Natural killer cell (primary cell): Measurements from ENCODE around the gene ING3. TPM values are rescaled to one million over a fixed set of nuclear protein-coding genes. Genes with fewer than 3 reads are reported as not detected.
A peak's percentile ranks its signal among the peaks of the same experiment; 100 is the strongest.

Source experiments
- ATAC-seq, 3 donors: fragments of 150-1000 bp in 2 of 3; fragments of 200-7000 bp in 1 of 3; cut with Tn5 transposase; 1 replicate in 1 of 3; 2 replicates in 2 of 3; pipeline ENCODE4 v1.10.0; 2021; ENCODE audit warnings: mild to moderate bottlenecking in 2 of 3, moderate library complexity in 2 of 3
- DNase-seq, 2 donors: peaks; one replicate each; pipeline versions ENCODE4 v3.0.0 to v3.0.0-alpha.2; 2013 to 2021; ENCODE audit warnings: mixed read lengths in 1 of 2
- H3K27ac ChIP-seq: one replicate; pipeline ENCODE4 v1.5.1; 2013; ENCODE audit warnings: mild to moderate bottlenecking, low read length
- H3K27me3 ChIP-seq: one replicate; pipeline ENCODE4 v1.6.1; 2013; ENCODE audit warnings: low read length; ENCODE audit not compliant: control insufficient read depth, insufficient read depth
- H3K36me3 ChIP-seq: one replicate; pipeline ENCODE4 v1.6.1; 2013; ENCODE audit warnings: low read length; ENCODE audit not compliant: control insufficient read depth, insufficient read depth
- H3K4me1 ChIP-seq: one replicate; pipeline ENCODE4 v1.6.1; 2013; ENCODE audit warnings: low read length; ENCODE audit not compliant: control insufficient read depth, insufficient read depth
- H3K4me3 ChIP-seq: one replicate; pipeline ENCODE4 v1.5.1; 2013; ENCODE audit warnings: low read length
- H3K9me3 ChIP-seq: one replicate; pipeline ENCODE4 v1.6.1; 2013; ENCODE audit warnings: low read length; ENCODE audit not compliant: control insufficient read depth, insufficient read depth
- H3K27ac Mint-ChIP-seq, 2 donors: one replicate each; pipeline ENCODE4 v1.8.0; 2022; ENCODE audit warnings: mild to moderate bottlenecking in 2 of 2, mixed read lengths in 2 of 2, moderate library complexity in 1 of 2
- H3K27me3 Mint-ChIP-seq, 2 donors: one replicate each; pipeline ENCODE4 v1.8.0; 2022; ENCODE audit warnings: low read depth in 2 of 2, mixed read lengths in 2 of 2
- H3K36me3 Mint-ChIP-seq: one replicate; pipeline ENCODE4 v1.8.0; 2022; ENCODE audit warnings: mixed read lengths
- H3K4me1 Mint-ChIP-seq, 2 donors: one replicate each; pipeline ENCODE4 v1.8.0; 2022; ENCODE audit warnings: mixed read lengths in 2 of 2
- H3K4me3 Mint-ChIP-seq: one replicate; pipeline ENCODE4 v1.8.0; 2022; ENCODE audit warnings: mild to moderate bottlenecking, moderate library complexity, mixed read lengths
- H3K9me3 Mint-ChIP-seq, 2 donors: one replicate each; pipeline ENCODE4 v1.8.0; 2022; ENCODE audit warnings: mixed read lengths in 2 of 2
- CTCF ChIP-seq: fragments of 200-600 bp; IDR thresholded peaks from one replicate; pipeline ENCODE4 v1.8.0; 2022; ENCODE audit warnings: antibody characterized with exemption
- WGBS: methylation state at CpG from one replicate; pipeline ENCODE4 v1.1.7; 2013; ENCODE audit warnings: missing lambda C conversion rate; ENCODE audit not compliant: insufficient coverage; 5-methylcytosine and 5-hydroxymethylcytosine counted together
- intact Hi-C: fragments of 100-400 bp; cut with micrococcal nuclease; formaldehyde crosslinking; loops from one replicate; pipeline ENCODE4 v1.14.2; 2022
- total RNA-seq, 4 donors: library from RNA; stranded (reverse); fragments of 120-200 nt in 1 of 4; gene quantifications; one replicate each; pipeline versions ENCODE4 v1.2.3 to v1.2.4, GENCODE V29; 2013 to 2022

The ING3 gene
- total RNA-seq, 3 donors from 2014 or later (not counting 1 experiment from before 2014, with no cell fraction given): 45.7 to 56.2 (median 50.1) TPM

- 2% methylated on average over 27 of the region's 27 CpGs for WGBS
- no peaks in the 10 kb centered on the region for H3K9me3 Mint-ChIP-seq
- peak; percentile 25 to 45 for DNase-seq
- ATAC-seq: peak; percentile 60 to 66 (median 65)
- no peaks in the 10 kb centered on the region for H3K9me3 ChIP-seq
- TF ChIP-seq CTCF: no peak
- peak within 1 kb of the TSS in 1 of 2 donors; percentile 14 for H3K27ac Mint-ChIP-seq
- H3K36me3 ChIP-seq: no peaks in the 10 kb centered on the region
- H3K27me3 Mint-ChIP-seq: peaks cover 36 to 56% of the 10 kb centered on the region in 2 donors
- H3K27ac ChIP-seq: no peak within 1 kb of the TSS
- peak within 1 kb of the TSS; percentile 33 for H3K4me3 ChIP-seq
- peak within 1 kb of the TSS; percentile 85 for H3K4me3 Mint-ChIP-seq
- H3K27me3 ChIP-seq: peaks cover 28% of the 10 kb centered on the region
- intact Hi-C loops: loop anchor here (10.0 kb wide), 2 partner anchors 64 to 556 kb away; no protein-coding TSS in a partner anchor
- peaks cover 22 to 26% of the 10 kb centered on the region in 2 donors for H3K4me1 Mint-ChIP-seq
- H3K36me3 Mint-ChIP-seq: no peaks in the 10 kb centered on the region
- peaks cover 13% of the 10 kb centered on the region for H3K4me1 ChIP-seq
Observed at GRCh38 chr7:120988591-120989256, 38.1 kb downstream of the ING3 start, which contains the start of gene CPED1. CPED1 (plus strand) TSS chr7:120988711; CDS start chr7:120989622, 911 bp downstream.

DNA sequence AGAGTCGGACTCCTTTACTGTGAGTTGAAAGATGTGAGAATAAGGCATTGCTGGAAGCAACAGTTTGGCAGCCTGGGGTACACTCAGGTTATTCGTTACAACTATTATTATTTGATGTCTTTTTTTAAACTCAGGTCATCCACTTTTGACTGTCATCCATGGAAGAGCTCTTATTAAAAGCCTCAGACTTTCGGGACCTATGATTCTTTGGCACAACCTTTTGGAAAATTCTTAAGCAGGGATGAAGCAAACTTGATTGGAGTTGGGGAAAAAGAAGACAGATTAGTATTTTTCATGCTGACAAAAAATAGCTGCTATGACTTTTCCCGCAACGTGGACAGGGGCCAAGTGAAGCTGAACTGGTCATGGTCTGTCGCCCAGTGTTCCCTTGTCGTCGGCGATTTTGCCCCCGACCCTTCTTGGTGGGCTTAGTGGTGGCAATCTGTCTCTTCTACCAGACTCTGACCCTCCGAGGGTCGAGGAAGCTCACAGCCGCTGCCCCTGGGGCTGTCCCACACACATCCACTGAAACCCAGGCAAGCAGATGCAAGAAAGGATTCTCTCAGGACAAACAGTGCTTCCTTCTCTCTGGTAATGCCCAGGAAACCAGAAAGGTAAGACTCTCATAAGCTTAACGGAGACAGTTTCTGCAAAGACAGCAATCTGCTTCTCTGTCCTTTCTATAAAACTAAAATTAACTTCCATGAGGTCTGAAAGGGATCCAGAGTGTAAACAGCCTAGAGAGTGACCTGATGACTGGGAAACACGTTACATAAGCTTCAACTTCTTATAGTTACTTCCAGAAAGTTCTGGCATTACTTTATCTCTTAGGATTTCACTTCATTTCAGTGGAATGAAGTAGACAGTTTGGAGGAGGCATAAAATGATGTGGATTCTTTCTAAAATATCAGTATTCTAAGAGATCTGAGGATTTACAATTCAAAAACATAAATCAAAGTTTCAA is 39.0 kb downstream of the ING3 start:
- Histone ChIP-seq H3K4me1 (peaks cover 13% of the 10 kb centered on the region), H3K4me3 (no peak overlapping the region), H3K27ac (no peak overlapping the region), H3K36me3 (no peaks in the 10 kb centered on the region), H3K9me3 (no peaks in the 10 kb centered on the region), H3K27me3 (peaks cover 28% of the 10 kb centered on the region)
- Mint-ChIP-seq H3K4me1 (peaks cover 22 to 26% of the 10 kb centered on the region in 2 donors), H3K36me3 (no peaks in the 10 kb centered on the region), H3K9me3 (no peaks in the 10 kb centered on the region), H3K27ac (no peak overlapping the region), H3K4me3 (peak overlapping the region; percentile 85), H3K27me3 (peaks cover 33 to 58% of the 10 kb centered on the region in 2 donors)
- ATAC-seq (no peak), DNase-seq (no peak)
- intact Hi-C loops: loop anchor here (10.0 kb wide), 2 partner anchors 65 to 555 kb away; no protein-coding TSS in a partner anchor
- 31% methylated on average over 13 of the region's 15 CpGs for WGBS
- TF ChIP-seq CTCF: no peak

DNA sequence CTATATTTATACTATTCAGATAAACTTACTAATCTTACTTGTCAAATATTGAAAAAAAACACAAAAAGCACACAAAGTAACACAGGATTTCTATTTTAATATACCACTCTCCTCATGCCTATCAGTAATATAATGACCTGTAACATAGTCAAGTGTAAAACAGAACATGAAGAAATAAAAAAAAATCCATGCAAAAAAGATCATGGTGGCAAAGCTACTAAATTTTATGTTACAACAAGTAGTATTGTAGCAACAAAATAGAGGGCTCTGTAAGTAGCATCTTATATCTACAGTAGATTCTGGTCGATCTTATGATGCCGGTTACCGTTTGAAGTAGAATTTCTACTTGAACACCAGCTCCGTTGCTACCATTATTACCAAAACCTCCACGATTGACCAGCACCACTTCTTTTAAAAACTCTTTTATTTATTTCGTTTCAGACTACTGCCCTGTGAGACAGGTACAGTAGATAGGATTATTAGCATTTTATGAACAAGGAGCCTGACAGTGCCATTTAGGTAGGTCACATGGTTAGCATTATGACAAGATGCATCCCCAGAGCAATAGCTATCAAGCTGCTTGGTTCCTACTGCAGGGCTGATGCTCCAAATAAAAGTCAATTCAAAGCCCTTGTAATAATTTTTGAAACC is 40.0 kb downstream of the ING3 start:
- no peak for TF ChIP-seq CTCF
- Mint-ChIP-seq H3K36me3 (no peaks in the 10 kb centered on the region), H3K4me1 (peaks cover 22 to 26% of the 10 kb centered on the region in 2 donors), H3K27me3 (peaks cover 35 to 58% of the 10 kb centered on the region in 2 donors), H3K27ac (no peak overlapping the region), H3K4me3 (no peak overlapping the region), H3K9me3 (no peaks in the 10 kb centered on the region)
- H3K4me1 ChIP-seq: peaks cover 13% of the 10 kb centered on the region
- H3K27ac ChIP-seq: no peak overlapping the region
- no peak overlapping the region for H3K4me3 ChIP-seq
- peaks cover 28% of the 10 kb centered on the region for H3K27me3 ChIP-seq
- intact Hi-C loops: no loop called here
- no peaks in the 10 kb centered on the region for H3K9me3 ChIP-seq
- 89% methylated on average over 4 of the region's 6 CpGs for WGBS
- DNase-seq (no peak), ATAC-seq (no peak)
- no peaks in the 10 kb centered on the region for H3K36me3 ChIP-seq
